ENCODE data around the gene HOXB6. TPM values are rescaled to one million over a fixed set of nuclear protein-coding genes. Genes with fewer than 3 reads are reported as not detected.

HOXB6 gene
- total RNA-seq, 1 donor from 2014 or later = not detected

GRCh38 chr17:48592577-48592976 is 12.2 kb downstream of the HOXB6 start:
- peaks cover 10% of the 10 kb centered on the region for H3K4me1 Mint-ChIP-seq (ENCODE audit: unreplicated experiment)
- no peaks in the 10 kb centered on the region for H3K36me3 Mint-ChIP-seq (ENCODE audit: unreplicated experiment)
- no peak overlapping the region for H3K27ac Mint-ChIP-seq (ENCODE audit: unreplicated experiment)
- TF ChIP-seq, protein P1, sequence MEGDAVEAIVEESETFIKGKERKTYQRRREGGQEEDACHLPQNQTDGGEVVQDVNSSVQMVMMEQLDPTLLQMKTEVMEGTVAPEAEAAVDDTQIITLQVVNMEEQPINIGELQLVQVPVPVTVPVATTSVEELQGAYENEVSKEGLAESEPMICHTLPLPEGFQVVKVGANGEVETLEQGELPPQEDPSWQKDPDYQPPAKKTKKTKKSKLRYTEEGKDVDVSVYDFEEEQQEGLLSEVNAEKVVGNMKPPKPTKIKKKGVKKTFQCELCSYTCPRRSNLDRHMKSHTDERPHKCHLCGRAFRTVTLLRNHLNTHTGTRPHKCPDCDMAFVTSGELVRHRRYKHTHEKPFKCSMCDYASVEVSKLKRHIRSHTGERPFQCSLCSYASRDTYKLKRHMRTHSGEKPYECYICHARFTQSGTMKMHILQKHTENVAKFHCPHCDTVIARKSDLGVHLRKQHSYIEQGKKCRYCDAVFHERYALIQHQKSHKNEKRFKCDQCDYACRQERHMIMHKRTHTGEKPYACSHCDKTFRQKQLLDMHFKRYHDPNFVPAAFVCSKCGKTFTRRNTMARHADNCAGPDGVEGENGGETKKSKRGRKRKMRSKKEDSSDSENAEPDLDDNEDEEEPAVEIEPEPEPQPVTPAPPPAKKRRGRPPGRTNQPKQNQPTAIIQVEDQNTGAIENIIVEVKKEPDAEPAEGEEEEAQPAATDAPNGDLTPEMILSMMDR (IDR thresholded peaks at IDR 0.05) = no peak
- DNase-seq (ENCODE audit: extremely low spot score, unreplicated experiment) = no peak
- peaks cover 97% of the 10 kb centered on the region for H3K27me3 Mint-ChIP-seq (ENCODE audit: unreplicated experiment)
- no peak overlapping the region for H3K4me3 Mint-ChIP-seq (ENCODE audit: unreplicated experiment)
- H3K9me3 Mint-ChIP-seq (ENCODE audit: unreplicated experiment) = no peaks in the 10 kb centered on the region

DNA sequence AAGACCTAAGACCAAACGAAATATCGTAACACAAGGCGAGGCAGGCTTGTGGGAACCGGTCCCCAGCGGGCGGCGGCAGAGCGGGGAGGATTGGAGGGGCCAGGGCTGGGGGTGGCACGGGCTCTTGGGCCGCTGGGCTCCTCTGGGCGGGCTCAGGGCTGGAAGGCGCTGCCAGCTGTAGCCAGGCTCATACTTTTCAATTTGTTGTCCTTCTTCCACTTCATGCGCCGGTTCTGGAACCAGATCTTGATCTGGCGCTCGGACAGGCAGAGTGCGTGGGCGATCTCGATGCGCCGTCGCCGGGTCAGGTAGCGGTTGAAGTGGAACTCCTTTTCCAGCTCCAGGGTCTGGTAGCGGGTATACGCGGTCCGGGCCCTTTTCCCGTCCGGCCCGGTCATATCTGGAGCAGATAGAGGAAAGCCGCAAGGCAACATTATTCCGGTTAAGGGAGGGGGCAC is 12.7 kb downstream of the HOXB6 start:
- TF ChIP-seq, protein P1 (IDR thresholded peaks at IDR 0.05) = no peak
- no peak overlapping the region for H3K27ac Mint-ChIP-seq (ENCODE audit: unreplicated experiment)
- H3K27me3 Mint-ChIP-seq (ENCODE audit: unreplicated experiment) = peaks cover 97% of the 10 kb centered on the region
- H3K4me1 Mint-ChIP-seq (ENCODE audit: unreplicated experiment) = peaks cover 10% of the 10 kb centered on the region
- H3K9me3 Mint-ChIP-seq (ENCODE audit: unreplicated experiment) = no peaks in the 10 kb centered on the region
- H3K4me3 Mint-ChIP-seq (ENCODE audit: unreplicated experiment) = no peak overlapping the region
- H3K36me3 Mint-ChIP-seq (ENCODE audit: unreplicated experiment) = no peaks in the 10 kb centered on the region
- DNase-seq (ENCODE audit: extremely low spot score, unreplicated experiment) = no peak

- no peaks in the 10 kb centered on the region for H3K36me3 Mint-ChIP-seq (ENCODE audit: unreplicated experiment)
- H3K27ac Mint-ChIP-seq (ENCODE audit: unreplicated experiment) = no peak overlapping the region
- TF ChIP-seq, protein P1 (IDR thresholded peaks at IDR 0.05) = no peak
- peaks cover 8% of the 10 kb centered on the region for H3K4me1 Mint-ChIP-seq (ENCODE audit: unreplicated experiment)
- H3K27me3 Mint-ChIP-seq (ENCODE audit: unreplicated experiment) = peaks cover 97% of the 10 kb centered on the region
- H3K4me3 Mint-ChIP-seq (ENCODE audit: unreplicated experiment) = no peak overlapping the region
- H3K9me3 Mint-ChIP-seq (ENCODE audit: unreplicated experiment) = no peaks in the 10 kb centered on the region
- no peak for DNase-seq (ENCODE audit: extremely low spot score, unreplicated experiment)
These were observed 13.3 kb downstream of the HOXB6 start for GRCh38 chr17:48591255-48592056.

- H3K27me3 Mint-ChIP-seq (ENCODE audit: unreplicated experiment) = peaks cover 98% of the 10 kb centered on the region
- TF ChIP-seq, protein P1 (IDR thresholded peaks at IDR 0.05) = no peak
- no peaks in the 10 kb centered on the region for H3K36me3 Mint-ChIP-seq (ENCODE audit: unreplicated experiment)
- no peaks in the 10 kb centered on the region for H3K9me3 Mint-ChIP-seq (ENCODE audit: unreplicated experiment)
- H3K4me1 Mint-ChIP-seq (ENCODE audit: unreplicated experiment) = peaks cover 12% of the 10 kb centered on the region
- no peak overlapping the region for H3K27ac Mint-ChIP-seq (ENCODE audit: unreplicated experiment)
- DNase-seq (ENCODE audit: extremely low spot score, unreplicated experiment) = no peak
- no peak overlapping the region for H3K4me3 Mint-ChIP-seq (ENCODE audit: unreplicated experiment)
These were observed 14.1 kb downstream of the HOXB6 start for GRCh38 chr17:48590607-48591161.

DNA sequence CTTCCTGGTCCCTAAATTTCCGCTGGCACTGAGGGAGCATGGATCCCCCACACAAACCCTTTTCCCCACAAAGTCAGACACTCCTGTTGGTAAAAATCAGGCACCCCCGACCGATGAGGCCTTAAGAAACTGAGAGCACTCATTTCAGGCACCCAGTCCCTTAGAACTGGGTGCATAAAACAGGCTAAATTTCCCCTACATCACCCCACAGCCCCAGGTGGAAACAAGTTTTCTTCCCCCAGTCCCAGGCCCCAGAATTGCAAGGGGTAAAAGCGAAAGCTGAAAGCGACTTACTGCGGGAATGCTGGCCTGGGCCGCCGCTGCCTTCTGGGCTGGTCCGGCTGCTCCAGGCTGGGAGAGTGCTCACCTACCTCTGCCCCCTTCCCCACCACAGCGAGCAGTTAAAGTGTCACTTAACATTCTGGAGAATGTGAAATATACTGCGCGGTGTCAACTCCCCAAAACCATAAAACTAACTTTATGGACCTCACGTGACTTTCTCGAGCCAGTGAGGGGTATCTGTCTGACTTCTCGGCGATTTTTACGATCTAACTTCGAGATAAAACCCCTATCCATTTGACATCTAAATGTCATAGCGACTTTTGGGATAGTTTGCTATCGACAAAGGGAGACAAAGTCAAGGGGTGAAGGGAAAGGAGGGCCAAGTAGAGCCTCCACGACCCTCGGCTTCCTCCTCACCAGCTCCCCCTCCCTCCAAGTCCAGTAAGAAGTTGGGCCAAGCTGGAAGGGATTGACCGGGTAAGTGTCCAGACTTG is 14.8 kb downstream of the HOXB6 start, which contains the start of gene HOXB3:
Gene HOXB3, minus strand, starts transcription at position 411 of the 776 bp plus-strand sequence. CDS start 37,767 bp downstream, outside the sequence.
- Mint-ChIP-seq H3K4me1 (ENCODE audit: unreplicated experiment) (peaks cover 18% of the 10 kb centered on the region), H3K36me3 (ENCODE audit: unreplicated experiment) (no peaks in the 10 kb centered on the region), H3K27ac (ENCODE audit: unreplicated experiment) (no peak within 1 kb of the TSS), H3K9me3 (ENCODE audit: unreplicated experiment) (no peaks in the 10 kb centered on the region), H3K4me3 (ENCODE audit: unreplicated experiment) (no peak within 1 kb of the TSS), H3K27me3 (ENCODE audit: unreplicated experiment) (peaks cover 98% of the 10 kb centered on the region)
- TF ChIP-seq, protein P1 (IDR thresholded peaks at IDR 0.05) = no peak
- no peak for DNase-seq (ENCODE audit: extremely low spot score, unreplicated experiment)
